SIG-M5 treated with dmso at 0.1 percent for 504 hours (cell line): Measurements from ENCODE around the gene ZFYVE28.
A peak's percentile ranks its signal among the peaks of the same experiment; 100 is the strongest.

Source experiments
- DNase-seq: peaks from one replicate; lab custom pipeline; 2025; ENCODE audit not compliant: unreplicated experiment; lab: John Stamatoyannopoulos, UW

The ZFYVE28 gene

GRCh38 chr4:2252530-2253091 is 165.8 kb downstream of the ZFYVE28 start:
- DNase-seq, result no peak

- no peak for DNase-seq
Measured at GRCh38 chr4:2251795-2252529, 166.5 kb downstream of the ZFYVE28 start.

GRCh38 chr4:2251073-2251794 is 167.2 kb downstream of the ZFYVE28 start:
- no peak for DNase-seq

GRCh38 chr4:2250357-2251072 is 167.9 kb downstream of the ZFYVE28 start:
- no peak for DNase-seq

- DNase-seq, result no peak
Measured at GRCh38 chr4:2249526-2250356, 168.7 kb downstream of the ZFYVE28 start.

GRCh38 chr4:2248821-2249261 is 169.6 kb downstream of the ZFYVE28 start:
- DNase-seq, result no peak

GRCh38 chr4:2248044-2248780 is 170.2 kb downstream of the ZFYVE28 start:
- DNase-seq, result no peak

GRCh38 chr4:2247128-2248043 is 171.1 kb downstream of the ZFYVE28 start:
- DNase-seq, result no peak

GRCh38 chr4:2246384-2247127 is 171.9 kb downstream of the ZFYVE28 start:
- DNase-seq, result no peak

GRCh38 chr4:2245787-2246275 is 172.6 kb downstream of the ZFYVE28 start:
- DNase-seq, result no peak

GRCh38 chr4:2245057-2245786 is 173.2 kb downstream of the ZFYVE28 start:
- DNase-seq, result no peak

- peak; percentile 74 for DNase-seq
Measured at GRCh38 chr4:2243681-2244380, 174.6 kb downstream of the ZFYVE28 start.

GRCh38 chr4:2241410-2242353 is 176.8 kb downstream of the ZFYVE28 start, which contains the start of the genes HAUS3 and POLN:
HAUS3 (minus strand) TSS chr4:2242121; CDS start chr4:2240946, 1,175 bp downstream.
POLN (minus strand) TSS chr4:2242121; CDS start chr4:2229231, 12,890 bp downstream.
- DNase-seq, result peak; percentile 93

GRCh38 chr4:2241003-2241402 is 177.4 kb downstream of the ZFYVE28 start:
- DNase-seq, result no peak

GRCh38 chr4:2236944-2237666 is 181.3 kb downstream of the ZFYVE28 start:
- no peak for DNase-seq
